HT1080 (cell line): ENCODE data around the gene STIL. TPM values are rescaled to one million over a fixed set of nuclear protein-coding genes. Genes with fewer than 3 reads are reported as not detected.
"Not testable (repeated sequence)": the region's sequence is repeated elsewhere in the genome, so short reads cannot be mapped to it uniquely, and the experiment has no call there.

ENCODE experiments used
- DNase-seq: peaks from one replicate; pipeline ENCODE4 v3.0.0-alpha.2; 2015; ENCODE audit warnings: low read depth
- polyA plus RNA-seq, 2 experiments: library from polyadenylated mRNA; depleted of rRNA; stranded (reverse); fragments of >200 nt; gene quantifications; 2 replicates each; pipeline ENCODE4 v1.2.3, GENCODE V29; 2015
- total RNA-seq: library from RNA; depleted of rRNA; stranded (reverse); fragments of >200 nt; shearing (Covaris generic); gene quantifications from 2 replicates; pipeline ENCODE4 v1.2.3, GENCODE V29; 2014; rRNA removed

Gene STIL
- 23.8 and 30.6 TPM in 2 replicates for total RNA-seq
- 15.3 and 16.9 TPM in 2 replicates for polyA plus RNA-seq (2015; cell fraction: cytosol; rRNA removed)
- 35.2 and 35.6 TPM in 2 replicates for polyA plus RNA-seq (2015; cell fraction: nucleus; rRNA removed)

GRCh38 chr1:47313915-47314664 is at the start of gene STIL:
Gene STIL, minus strand, starts transcription at chr1:47314147. Its CDS starts 3,828 bp downstream, at chr1:47310319.
- peak; percentile 99 for DNase-seq

GRCh38 chr1:47362828-47363227 is 48.9 kb upstream of the STIL start:
- no peak for DNase-seq

- no peak for DNase-seq
These were observed 47.4 kb upstream of the STIL start for GRCh38 chr1:47361380-47361779.

GRCh38 chr1:47351305-47351704 is 37.4 kb upstream of the STIL start:
- DNase-seq: peak; percentile 40

GRCh38 chr1:47348246-47348645 is 34.3 kb upstream of the STIL start:
- DNase-seq: no peak

GRCh38 chr1:47347735-47348134 is 33.8 kb upstream of the STIL start:
- no peak for DNase-seq

- DNase-seq: not testable (repeated sequence)
These were observed 33.0 kb upstream of the STIL start for GRCh38 chr1:47346979-47347378.

GRCh38 chr1:47340227-47340626 is 26.3 kb upstream of the STIL start:
- no peak for DNase-seq

GRCh38 chr1:47338249-47339077 is 24.5 kb upstream of the STIL start:
- no peak for DNase-seq

- DNase-seq: no peak
These were observed 23.4 kb upstream of the STIL start for GRCh38 chr1:47337350-47337749.

GRCh38 chr1:47334765-47335435 is 21.0 kb upstream of the STIL start:
- no peak for DNase-seq

GRCh38 chr1:47333922-47334764 is 20.2 kb upstream of the STIL start:
- peak; percentile 75 for DNase-seq

- peak; percentile 86 for DNase-seq
These were observed 19.6 kb upstream of the STIL start, which contains the start of gene CMPK1 for GRCh38 chr1:47333578-47333921. Gene CMPK1, plus strand, starts transcription at chr1:47333790. Its CDS starts 156 bp downstream, at chr1:47333946.

- DNase-seq: no peak
These were observed 19.0 kb upstream of the STIL start for GRCh38 chr1:47332779-47333577.

GRCh38 chr1:47331875-47332274 is 17.9 kb upstream of the STIL start:
- DNase-seq: no peak

- DNase-seq: no peak
These were observed 16.3 kb upstream of the STIL start for GRCh38 chr1:47330212-47330611.

- DNase-seq: no peak
These were observed 15.0 kb upstream of the STIL start for GRCh38 chr1:47328992-47329391.

GRCh38 chr1:47326271-47326670 is 12.3 kb upstream of the STIL start:
- no peak for DNase-seq

- DNase-seq: peak; percentile 11
These were observed 11.6 kb upstream of the STIL start for GRCh38 chr1:47325528-47325927.

GRCh38 chr1:47324682-47325081 is 10.7 kb upstream of the STIL start:
- no peak for DNase-seq
